Colon (tissue), 2 donors: ENCODE results near the gene USP5.

Source experiments
- FAIRE-seq: peaks from 2 replicates; lab custom pipeline; 2012; peaks lifted over from hg19 to GRCh38; lab: Jason Lieb, UNC
- donor health status: control.
- donor health status: control.

The USP5 gene

GRCh38 chr12:6914947-6915788 lies 63.2 kb downstream of the USP5 start:
- FAIRE-seq = no peak

- no peak for FAIRE-seq
Observed at GRCh38 chr12:6915789-6916285, 63.9 kb downstream of the USP5 start.
